Erythroblast (primary cell): ENCODE measurements around the gene RNF26.

Experiments used
- DNase-seq, 2 experiments: peaks; one replicate each; lab custom pipeline; 2025; lab: John Stamatoyannopoulos, UW
- GATA1 ChIP-seq: IDR thresholded peaks from 2 replicates; pipeline ENCODE4 v1.6.1; 2011; ENCODE audit warnings: low read depth, mild to moderate bottlenecking, control low read depth, low read length, moderate library complexity
- POLR2A ChIP-seq: IDR thresholded peaks from 2 replicates; pipeline ENCODE4 v1.6.1; 2011; ENCODE audit warnings: mild to moderate bottlenecking, low read length

RNF26 gene

DNA sequence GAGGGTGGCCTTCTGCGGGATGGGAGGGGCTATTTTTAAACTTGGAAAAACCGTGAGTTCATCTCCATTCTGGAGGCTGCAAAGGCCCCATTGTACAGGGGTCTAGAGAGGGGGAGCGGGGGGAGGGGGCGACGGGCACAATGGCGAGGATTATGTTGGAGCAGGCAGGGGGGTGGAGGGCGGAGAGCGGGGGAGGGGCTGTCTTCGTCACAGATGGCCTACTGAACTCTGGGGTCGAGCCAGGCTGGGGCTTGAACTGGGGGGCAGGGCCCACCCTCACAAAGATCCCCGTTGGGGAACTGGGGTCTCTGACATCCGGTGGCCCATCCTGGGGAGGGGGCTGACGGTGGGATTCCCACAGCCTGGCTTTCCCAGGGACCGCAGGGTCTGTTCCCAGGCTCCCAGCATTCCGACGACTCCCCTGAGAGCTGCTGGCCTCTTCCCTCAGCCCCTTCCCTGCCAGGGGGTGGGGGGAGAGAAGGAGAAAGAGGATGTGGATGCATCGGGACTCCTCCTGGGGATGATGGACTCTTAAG is 14.0 kb upstream of the RNF26 start:
- TF ChIP-seq GATA1 (no peak), POLR2A (no peak)
- DNase-seq: no peak

DNA sequence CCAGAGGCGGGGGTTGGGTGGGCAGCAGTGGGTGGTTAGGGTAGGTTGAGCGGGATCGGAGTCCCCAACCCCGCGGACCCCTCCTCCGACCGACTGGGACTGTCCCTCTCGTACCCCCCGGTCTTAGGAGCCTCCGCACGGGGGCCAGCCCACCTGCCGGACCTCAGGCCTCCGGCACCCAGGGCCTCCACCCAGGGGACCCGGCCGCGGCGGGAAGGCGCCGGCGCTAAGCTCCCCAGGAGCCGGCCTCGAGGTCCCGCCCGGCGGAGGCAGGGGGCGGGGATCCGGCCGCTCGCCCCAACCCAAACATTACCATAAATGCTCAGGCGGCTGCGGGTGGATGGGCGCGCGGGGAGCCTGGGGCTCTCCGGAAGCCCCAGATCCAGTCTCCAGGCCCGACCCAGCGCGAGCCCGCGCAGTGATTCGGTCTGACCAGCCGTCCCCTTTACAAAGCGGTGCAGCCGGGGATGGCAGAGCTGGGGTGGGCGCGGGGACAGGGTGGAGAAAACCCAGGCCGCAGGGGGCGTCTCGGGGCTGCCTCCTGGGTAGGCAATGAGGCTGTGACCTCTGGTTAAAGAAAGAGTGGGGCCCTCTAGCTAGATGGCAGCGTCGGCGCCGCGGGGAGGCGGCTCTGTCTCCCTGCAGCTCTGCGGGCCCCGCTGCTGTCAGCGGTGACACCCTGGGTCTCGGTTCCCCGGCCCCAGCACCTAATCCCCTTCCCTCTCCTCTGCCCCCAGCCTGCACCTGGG is 13.4 kb upstream of the RNF26 start:
- peak in 1 of 2 experiments; percentile 27 for DNase-seq
- TF ChIP-seq GATA1 (no peak), POLR2A (no peak)

DNA sequence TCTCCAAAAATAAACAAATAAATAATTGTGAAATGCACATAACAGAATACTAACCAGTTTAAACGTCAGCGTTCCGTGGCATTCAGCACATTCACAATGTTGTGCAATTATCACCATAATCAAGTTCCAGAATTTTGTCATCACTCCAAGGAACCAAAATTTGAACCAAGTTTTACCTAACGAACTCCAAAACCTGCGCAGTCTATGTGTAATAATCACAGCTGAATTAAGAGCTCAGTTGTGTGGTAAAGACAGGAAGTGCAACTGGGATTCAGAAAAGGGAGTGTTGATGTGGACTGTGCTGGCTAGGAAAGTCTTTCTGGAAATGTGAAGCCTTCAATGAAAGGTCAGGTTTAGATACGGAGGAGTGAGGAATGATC is 12.0 kb upstream of the RNF26 start:
- no peak for DNase-seq
- TF ChIP-seq POLR2A: no peak
- TF ChIP-seq GATA1: no peak

DNA sequence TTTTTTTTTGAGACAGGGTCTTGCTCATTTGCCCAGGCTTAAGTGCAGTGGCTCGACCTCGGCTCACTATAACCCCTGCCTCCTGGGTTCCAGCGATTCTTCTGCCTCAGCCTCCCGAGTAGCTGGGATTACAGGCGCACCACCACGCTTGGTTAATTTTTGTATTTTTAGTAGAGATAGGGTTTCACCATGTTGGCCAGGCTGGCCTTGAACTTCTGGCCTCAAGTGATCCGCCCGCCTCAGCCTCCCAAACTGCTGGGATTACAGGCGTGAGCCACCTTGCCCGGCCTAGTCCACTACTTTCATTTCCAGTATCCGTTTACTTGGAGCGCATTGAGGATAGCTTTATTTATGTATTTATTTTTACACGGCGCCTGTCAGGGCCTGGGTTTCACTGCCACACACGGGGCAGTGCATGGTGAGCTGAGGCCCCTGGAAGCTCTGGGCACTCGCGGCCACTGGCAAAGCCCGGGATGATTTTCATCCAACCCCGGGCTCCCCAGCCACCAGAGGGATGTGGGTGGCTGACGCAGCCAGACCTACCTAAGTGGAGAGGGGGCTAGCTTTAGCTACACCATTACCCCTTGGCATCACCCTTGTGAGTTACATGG is 11.3 kb upstream of the RNF26 start:
- no peak for DNase-seq
- TF ChIP-seq POLR2A (no peak), GATA1 (no peak)

DNA sequence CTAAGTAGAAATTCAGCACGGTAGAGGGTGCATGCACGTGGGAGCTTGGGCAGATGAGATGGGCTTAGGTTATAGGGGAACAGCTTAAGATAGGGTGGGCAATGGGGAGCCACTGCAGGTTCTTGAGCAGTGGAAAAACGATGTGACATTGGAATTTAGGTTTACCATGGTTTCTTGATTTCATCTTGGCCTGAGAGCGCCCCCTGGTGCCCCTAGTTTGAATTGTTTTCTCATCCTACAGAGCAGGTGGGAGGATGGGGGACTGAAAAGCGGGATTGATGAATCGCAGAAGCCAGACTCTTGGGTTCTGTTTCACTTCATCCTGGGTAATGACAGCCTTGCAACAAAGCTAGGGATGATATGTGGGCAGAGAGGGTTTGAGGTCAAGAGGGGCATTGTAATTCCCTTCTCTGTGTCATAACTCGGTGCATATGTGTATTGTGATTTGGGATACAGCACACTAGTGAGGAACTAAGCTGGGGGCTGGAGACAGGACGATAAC is 10.7 kb upstream of the RNF26 start:
- TF ChIP-seq POLR2A (no peak), GATA1 (no peak)

DNA sequence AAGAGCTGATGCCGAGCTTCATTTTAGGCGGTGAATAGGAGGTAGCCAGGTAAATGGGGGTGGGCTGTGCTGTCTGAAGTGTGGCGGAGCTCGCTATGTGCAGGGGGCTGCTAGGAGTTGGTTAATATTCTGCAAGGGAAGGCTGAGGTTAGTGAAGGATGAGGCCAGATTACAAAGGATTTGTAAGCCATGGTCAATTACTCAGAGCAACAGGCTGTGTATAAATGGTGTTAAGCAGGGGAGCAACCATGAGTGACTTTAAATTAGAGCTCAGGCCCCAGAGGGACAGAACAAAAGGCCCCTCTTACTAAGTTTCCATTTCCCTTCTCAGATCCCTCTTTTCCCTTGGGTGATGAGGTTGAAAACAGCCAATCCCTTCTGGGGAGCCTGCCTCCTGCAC is 10.1 kb upstream of the RNF26 start:
- no peak for DNase-seq
- TF ChIP-seq POLR2A (no peak), GATA1 (no peak)

More for the DNA sequence above, 10.7 kb upstream of the RNF26 start:
- peak; percentile 62 to 82 for DNase-seq

DNA sequence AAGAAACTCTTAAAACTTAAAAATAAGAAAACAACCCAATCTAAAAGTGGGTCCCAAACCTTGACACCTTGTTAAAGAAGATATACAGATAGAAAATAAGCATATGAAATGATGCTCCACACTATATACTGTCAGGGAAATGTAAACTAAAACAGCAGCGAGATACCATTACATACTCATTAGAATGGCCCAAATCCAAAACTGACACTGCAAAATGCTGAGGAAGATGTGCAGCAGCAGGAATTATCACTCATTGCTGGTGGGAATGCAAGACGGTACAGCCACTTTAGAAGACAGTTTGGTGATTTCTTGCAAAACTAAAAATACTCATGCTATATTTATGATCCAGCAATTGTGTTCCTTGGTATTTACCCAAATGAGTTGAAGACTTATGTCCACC is 5.0 kb upstream of the RNF26 start:
- DNase-seq: no peak
- TF ChIP-seq GATA1: no peak
- no peak for TF ChIP-seq POLR2A

DNA sequence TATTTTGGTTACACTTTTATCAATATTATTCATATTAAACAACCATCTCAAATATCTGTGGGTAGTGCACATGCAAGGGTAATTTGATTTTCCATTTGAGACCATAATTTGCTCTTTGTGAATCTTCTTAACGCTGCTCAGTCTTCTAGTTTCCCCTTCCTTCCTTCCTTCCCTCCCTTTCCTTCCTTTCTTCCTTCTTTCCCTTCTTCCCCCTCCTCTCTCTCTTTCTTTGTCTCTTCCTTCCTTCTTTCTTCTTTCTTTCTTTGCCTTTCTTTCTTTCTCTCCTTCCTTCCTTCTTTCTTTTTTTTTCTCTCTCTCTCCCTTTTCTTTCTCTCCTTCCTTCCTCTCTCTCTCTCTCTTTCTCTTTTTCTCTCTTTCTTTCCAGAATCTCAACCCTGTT is 4.1 kb upstream of the RNF26 start:
- TF ChIP-seq POLR2A (no peak), GATA1 (no peak)
- DNase-seq: no peak

DNA sequence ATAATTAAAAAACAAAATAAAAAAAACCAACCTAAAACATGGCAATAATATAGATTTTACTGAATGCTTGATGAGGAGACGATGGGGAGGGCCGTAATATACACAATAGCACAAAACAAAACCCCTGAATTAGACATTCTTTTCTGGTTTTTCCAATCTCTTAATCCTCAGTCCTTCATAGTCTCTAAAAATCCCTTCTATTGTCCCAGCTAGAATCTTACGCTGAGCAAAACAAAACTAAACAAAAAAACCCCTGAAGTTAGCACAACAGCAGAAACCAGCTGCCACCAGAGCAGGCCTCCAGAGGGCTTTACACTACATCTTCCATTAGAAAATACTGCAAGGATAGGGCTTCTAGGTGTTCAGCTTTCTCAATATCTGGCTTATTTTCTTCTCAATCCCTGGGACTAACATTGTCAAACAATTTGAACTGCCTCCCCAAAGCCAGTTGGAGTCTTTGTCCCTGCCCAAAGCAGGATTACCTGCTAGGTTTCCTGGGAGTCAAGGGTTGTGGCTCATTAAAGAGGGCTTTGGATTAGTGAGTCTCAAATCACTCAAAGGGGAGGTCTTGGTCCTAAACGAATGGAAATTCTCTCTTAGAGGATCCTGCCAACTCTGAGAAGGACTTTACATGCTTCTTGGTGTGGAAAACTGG is 2.1 kb upstream of the RNF26 start:
- TF ChIP-seq POLR2A: no peak
- no peak for TF ChIP-seq GATA1
- no peak for DNase-seq

DNA sequence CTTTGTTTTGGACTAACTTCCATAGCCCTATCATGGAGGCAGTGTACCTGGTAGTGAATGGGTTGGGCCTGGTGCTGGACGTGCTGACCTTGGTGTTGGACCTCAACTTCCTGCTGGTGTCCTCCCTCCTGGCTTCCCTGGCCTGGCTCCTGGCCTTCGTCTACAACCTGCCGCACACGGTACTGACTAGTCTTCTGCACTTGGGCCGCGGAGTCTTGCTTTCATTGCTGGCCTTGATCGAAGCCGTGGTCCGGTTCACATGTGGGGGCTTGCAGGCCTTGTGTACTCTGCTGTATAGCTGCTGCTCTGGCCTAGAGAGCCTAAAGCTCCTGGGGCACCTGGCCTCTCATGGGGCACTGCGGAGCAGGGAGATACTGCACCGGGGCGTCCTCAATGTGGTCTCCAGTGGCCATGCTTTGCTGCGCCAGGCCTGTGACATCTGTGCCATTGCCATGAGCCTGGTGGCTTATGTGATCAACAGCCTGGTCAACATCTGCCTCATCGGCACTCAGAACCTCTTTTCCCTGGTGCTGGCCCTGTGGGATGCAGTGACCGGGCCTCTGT is 846 bp downstream of the RNF26 start:
- no peak for TF ChIP-seq GATA1

DNA sequence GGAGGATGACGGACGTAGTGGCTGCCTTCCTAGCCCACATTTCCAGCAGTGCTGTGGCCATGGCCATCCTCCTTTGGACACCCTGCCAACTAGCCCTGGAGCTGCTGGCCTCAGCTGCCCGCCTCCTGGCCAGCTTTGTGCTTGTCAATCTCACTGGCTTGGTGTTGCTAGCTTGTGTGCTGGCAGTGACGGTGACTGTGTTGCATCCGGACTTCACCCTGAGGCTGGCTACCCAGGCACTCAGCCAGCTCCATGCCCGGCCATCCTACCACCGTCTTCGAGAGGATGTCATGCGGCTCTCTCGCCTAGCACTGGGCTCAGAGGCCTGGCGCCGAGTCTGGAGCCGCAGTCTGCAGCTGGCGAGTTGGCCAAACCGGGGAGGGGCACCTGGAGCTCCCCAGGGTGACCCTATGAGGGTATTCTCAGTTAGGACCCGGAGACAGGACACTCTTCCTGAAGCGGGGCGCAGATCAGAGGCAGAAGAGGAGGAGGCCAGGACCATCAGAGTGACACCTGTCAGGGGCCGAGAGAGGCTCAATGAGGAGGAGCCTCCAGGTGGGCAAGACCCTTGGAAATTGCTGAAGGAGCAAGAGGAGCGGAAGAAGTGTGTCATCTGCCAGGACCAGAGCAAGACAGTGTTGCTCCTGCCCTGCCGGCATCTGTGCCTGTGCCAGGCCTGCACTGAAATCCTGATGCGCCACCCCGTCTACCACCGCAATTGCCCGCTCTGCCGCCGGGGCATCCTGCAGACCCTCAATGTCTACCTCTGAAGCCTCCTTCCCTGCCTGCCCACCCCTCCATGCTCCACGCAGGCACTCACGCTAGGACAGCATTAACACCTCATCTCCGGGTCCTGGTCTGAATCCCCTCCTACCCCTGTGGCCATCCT is 1.6 kb downstream of the RNF26 start:
- peak in 1 of 2 experiments; percentile 28 for DNase-seq
- no peak for TF ChIP-seq GATA1

More for the DNA sequence above, 846 bp downstream of the RNF26 start:
- peak; percentile 36 to 62 for DNase-seq

DNA sequence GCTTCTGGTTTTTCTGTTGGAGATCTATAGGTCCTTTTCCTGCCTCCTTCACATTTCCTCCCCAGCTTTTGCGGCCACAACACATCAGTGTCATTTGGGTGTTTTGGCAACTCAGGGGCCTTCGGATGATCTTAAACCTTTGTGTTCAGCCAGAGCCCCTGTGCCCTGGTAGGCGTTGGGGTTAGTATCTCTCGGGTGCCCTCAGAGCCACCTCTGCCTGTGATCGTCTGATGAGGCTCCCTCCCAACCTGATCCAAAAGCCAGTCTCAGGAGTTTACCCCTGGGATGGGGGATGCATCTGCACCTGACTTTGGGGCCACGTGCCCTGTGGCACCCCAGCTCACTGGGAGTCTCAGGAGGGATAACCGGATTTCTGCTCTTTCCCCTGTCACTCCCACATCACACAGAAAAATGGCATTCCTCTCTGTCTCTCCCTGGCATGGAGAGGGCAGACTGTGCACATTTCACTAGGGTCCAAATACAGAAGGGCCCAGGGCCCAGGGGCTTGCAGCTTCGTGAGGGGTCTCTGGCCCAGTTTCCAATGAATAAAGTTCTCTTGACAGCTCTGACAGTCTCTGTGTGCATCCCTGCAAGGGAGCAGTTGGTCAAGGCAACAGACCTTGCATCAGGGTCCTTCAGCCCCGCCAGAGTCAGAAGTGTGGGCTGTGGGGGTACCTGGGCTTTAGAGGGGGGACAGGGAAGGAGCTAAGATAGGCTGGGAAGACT is 2.6 kb downstream of the RNF26 start:
- no peak for DNase-seq
- TF ChIP-seq GATA1 (no peak), POLR2A (no peak)
